SK-N-SH treated with all-trans-retinoic acid at 6 μM for 48 hours (cell line): ENCODE data around the gene TCF21.

Experiments
- ATAC-seq: fragments of 200-7000 bp; cut with Tn5 transposase; 3 replicates; pipeline ENCODE4 v1.9.1; 2020; ENCODE audit warnings: mild to moderate bottlenecking, moderate library complexity
- ARNTL ChIP-seq: fragments of 450-650 bp; formaldehyde crosslinking; IDR thresholded peaks from 2 replicates; pipeline ENCODE4 v1.5.0; 2020; ENCODE audit warnings: low read depth, mild to moderate bottlenecking, moderate library complexity, borderline replicate concordance
- BACH2 ChIP-seq: fragments of 250-450 bp; sonication (Bioruptor Pico); IDR thresholded peaks from 2 replicates; pipeline ENCODE4 v1.9.0; 2021; ENCODE audit warnings: mild to moderate bottlenecking, borderline replicate concordance
- CSDC2 ChIP-seq: fragments of 250-450 bp; sonication (Bioruptor Pico); IDR thresholded peaks from 2 replicates; pipeline ENCODE4 v1.5.0; 2020; ENCODE audit warnings: mild to moderate bottlenecking, moderate library complexity
- ESRRG ChIP-seq: fragments of 250-450 bp; sonication (Bioruptor Pico); IDR thresholded peaks from 2 replicates; pipeline ENCODE4 v1.6.1; 2021; ENCODE audit warnings: mild to moderate bottlenecking
- GLIS3 ChIP-seq: fragments of 250-450 bp; sonication (Bioruptor Pico); IDR thresholded peaks from 2 replicates; pipeline ENCODE4 v1.5.0; 2020; ENCODE audit warnings: mild to moderate bottlenecking, moderate library complexity
- ISL1 ChIP-seq: fragments of 250-450 bp; sonication (Bioruptor Pico); IDR thresholded peaks from 2 replicates; pipeline ENCODE4 v2.1.2; 2022; ENCODE audit warnings: mild to moderate bottlenecking, moderate library complexity
- PPARA ChIP-seq: fragments of 250-450 bp; sonication (Bioruptor Pico); IDR thresholded peaks from 2 replicates; pipeline ENCODE4 v1.5.0; 2020; ENCODE audit warnings: mild to moderate bottlenecking, borderline replicate concordance
- RARB ChIP-seq: fragments of 250-450 bp; sonication (Bioruptor Pico); IDR thresholded peaks from 2 replicates; pipeline ENCODE4 v1.8.0; 2021; ENCODE audit warnings: mild to moderate bottlenecking, moderate library complexity
- SNAI2 ChIP-seq: fragments of 250-450 bp; sonication (Bioruptor Pico); IDR thresholded peaks from 2 replicates; pipeline ENCODE4 v1.5.0; 2020; ENCODE audit warnings: mild to moderate bottlenecking, moderate library complexity
- TCF4 ChIP-seq: fragments of 250-450 bp; sonication (Bioruptor Pico); IDR thresholded peaks from 2 replicates; pipeline ENCODE4 v1.8.0; 2021; ENCODE audit warnings: mild to moderate bottlenecking, moderate library complexity, borderline replicate concordance
- TOX ChIP-seq: fragments of 250-450 bp; sonication (Bioruptor Pico); IDR thresholded peaks from 2 replicates; pipeline ENCODE4 v1.8.0; 2021; ENCODE audit warnings: mild to moderate bottlenecking, moderate library complexity, borderline replicate concordance
- ZC3H10 ChIP-seq: fragments of 250-450 bp; sonication (Bioruptor Pico); IDR thresholded peaks from 2 replicates; pipeline ENCODE4 v1.5.1; 2021; ENCODE audit warnings: mild to moderate bottlenecking, moderate library complexity
- ZFP3 ChIP-seq: fragments of 250-450 bp; sonication (Bioruptor Pico); IDR thresholded peaks from 2 replicates; pipeline ENCODE4 v1.5.0; 2020; ENCODE audit warnings: mild to moderate bottlenecking, moderate library complexity
- ZFP30 ChIP-seq: fragments of 450-650 bp; formaldehyde crosslinking; IDR thresholded peaks from 2 replicates; pipeline ENCODE4 v1.5.0; 2022; ENCODE audit warnings: mild to moderate bottlenecking, moderate library complexity
- ZNF565 ChIP-seq: fragments of 450-650 bp; formaldehyde crosslinking; conservative IDR thresholded peaks from 2 replicates; pipeline ENCODE4 v1.5.0; 2020; ENCODE audit warnings: low read depth, mild to moderate bottlenecking, moderate library complexity
- ZNF70 ChIP-seq: fragments of 450-650 bp; formaldehyde crosslinking; IDR thresholded peaks from 2 replicates; pipeline ENCODE4 v1.5.0; 2020; ENCODE audit warnings: mild to moderate bottlenecking, moderate library complexity
- TF ChIP-seq, protein P1 (sequence below): fragments of 250-450 bp; sonication (Bioruptor Pico); IDR thresholded peaks from 2 replicates; pipeline ENCODE4 v1.5.1; 2021; ENCODE audit warnings: mild to moderate bottlenecking, moderate library complexity
- TF ChIP-seq, protein P2 (sequence below): fragments of 250-450 bp; sonication (Bioruptor Pico); IDR thresholded peaks from 2 replicates; pipeline ENCODE4 v1.5.0; 2020; ENCODE audit warnings: mild to moderate bottlenecking, moderate library complexity
- TF ChIP-seq, protein P3 (sequence below): fragments of 250-450 bp; sonication (Bioruptor Pico); IDR thresholded peaks from 2 replicates; pipeline ENCODE4 v1.8.0; 2021; ENCODE audit warnings: low read depth, mild to moderate bottlenecking, moderate library complexity, borderline replicate concordance
- TF ChIP-seq, protein P4 (sequence below): fragments of 250-450 bp; sonication (Bioruptor Pico); IDR thresholded peaks from 2 replicates; pipeline ENCODE4 v1.5.1; 2020; ENCODE audit warnings: low read depth, mild to moderate bottlenecking, moderate library complexity
- TF ChIP-seq, protein P5 (sequence below): fragments of 250-450 bp; sonication (Bioruptor Pico); IDR thresholded peaks from 2 replicates; pipeline ENCODE4 v1.8.0; 2020; ENCODE audit warnings: mild to moderate bottlenecking, moderate library complexity, borderline replicate concordance

Gene TCF21

DNA sequence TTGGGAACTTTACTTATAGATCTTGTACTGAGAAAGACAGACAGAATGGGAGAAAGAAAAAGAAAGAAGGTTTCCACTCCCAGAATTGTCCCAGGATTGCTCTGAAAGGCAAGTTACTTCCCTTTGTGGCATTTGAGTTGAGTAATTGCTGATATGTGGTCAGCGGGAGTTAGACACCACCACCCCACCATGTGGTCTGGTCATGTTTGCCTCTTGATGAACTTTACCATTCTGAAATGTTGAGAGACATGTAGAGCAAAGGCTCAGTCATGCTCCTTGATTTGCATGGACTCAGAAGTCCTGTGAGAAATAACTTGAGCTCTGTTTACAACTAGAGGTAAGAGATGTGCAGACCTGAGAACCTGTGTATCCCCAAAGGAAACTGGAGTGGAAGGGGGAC lies 17.1 kb downstream of the TCF21 start:
- no peak for TF ChIP-seq CSDC2
- no peak for TF ChIP-seq ARNTL (CRISPR knock-in tag)
- no peak for TF ChIP-seq BACH2 (CRISPR knock-in tag)
- no peak for TF ChIP-seq GLIS3 (CRISPR knock-in tag)
- TF ChIP-seq, protein P1, sequence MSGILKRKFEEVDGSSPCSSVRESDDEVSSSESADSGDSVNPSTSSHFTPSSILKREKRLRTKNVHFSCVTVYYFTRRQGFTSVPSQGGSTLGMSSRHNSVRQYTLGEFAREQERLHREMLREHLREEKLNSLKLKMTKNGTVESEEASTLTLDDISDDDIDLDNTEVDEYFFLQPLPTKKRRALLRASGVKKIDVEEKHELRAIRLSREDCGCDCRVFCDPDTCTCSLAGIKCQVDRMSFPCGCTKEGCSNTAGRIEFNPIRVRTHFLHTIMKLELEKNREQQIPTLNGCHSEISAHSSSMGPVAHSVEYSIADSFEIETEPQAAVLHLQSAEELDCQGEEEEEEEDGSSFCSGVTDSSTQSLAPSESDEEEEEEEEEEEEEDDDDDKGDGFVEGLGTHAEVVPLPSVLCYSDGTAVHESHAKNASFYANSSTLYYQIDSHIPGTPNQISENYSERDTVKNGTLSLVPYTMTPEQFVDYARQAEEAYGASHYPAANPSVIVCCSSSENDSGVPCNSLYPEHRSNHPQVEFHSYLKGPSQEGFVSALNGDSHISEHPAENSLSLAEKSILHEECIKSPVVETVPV (CRISPR knock-in tag): no peak
- TF ChIP-seq, protein P2, sequence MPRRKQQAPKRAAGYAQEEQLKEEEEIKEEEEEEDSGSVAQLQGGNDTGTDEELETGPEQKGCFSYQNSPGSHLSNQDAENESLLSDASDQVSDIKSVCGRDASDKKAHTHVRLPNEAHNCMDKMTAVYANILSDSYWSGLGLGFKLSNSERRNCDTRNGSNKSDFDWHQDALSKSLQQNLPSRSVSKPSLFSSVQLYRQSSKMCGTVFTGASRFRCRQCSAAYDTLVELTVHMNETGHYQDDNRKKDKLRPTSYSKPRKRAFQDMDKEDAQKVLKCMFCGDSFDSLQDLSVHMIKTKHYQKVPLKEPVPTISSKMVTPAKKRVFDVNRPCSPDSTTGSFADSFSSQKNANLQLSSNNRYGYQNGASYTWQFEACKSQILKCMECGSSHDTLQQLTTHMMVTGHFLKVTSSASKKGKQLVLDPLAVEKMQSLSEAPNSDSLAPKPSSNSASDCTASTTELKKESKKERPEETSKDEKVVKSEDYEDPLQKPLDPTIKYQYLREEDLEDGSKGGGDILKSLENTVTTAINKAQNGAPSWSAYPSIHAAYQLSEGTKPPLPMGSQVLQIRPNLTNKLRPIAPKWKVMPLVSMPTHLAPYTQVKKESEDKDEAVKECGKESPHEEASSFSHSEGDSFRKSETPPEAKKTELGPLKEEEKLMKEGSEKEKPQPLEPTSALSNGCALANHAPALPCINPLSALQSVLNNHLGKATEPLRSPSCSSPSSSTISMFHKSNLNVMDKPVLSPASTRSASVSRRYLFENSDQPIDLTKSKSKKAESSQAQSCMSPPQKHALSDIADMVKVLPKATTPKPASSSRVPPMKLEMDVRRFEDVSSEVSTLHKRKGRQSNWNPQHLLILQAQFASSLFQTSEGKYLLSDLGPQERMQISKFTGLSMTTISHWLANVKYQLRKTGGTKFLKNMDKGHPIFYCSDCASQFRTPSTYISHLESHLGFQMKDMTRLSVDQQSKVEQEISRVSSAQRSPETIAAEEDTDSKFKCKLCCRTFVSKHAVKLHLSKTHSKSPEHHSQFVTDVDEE (CRISPR knock-in tag): no peak
- TF ChIP-seq, protein P3, sequence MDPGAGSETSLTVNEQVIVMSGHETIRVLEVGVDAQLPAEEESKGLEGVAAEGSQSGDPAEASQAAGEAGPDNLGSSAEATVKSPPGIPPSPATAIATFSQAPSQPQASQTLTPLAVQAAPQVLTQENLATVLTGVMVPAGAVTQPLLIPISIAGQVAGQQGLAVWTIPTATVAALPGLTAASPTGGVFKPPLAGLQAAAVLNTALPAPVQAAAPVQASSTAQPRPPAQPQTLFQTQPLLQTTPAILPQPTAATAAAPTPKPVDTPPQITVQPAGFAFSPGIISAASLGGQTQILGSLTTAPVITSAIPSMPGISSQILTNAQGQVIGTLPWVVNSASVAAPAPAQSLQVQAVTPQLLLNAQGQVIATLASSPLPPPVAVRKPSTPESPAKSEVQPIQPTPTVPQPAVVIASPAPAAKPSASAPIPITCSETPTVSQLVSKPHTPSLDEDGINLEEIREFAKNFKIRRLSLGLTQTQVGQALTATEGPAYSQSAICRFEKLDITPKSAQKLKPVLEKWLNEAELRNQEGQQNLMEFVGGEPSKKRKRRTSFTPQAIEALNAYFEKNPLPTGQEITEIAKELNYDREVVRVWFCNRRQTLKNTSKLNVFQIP (CRISPR knock-in tag): no peak
- no peak for TF ChIP-seq ISL1 (CRISPR knock-in tag)
- TF ChIP-seq ZNF70 (CRISPR knock-in tag): no peak
- no peak for TF ChIP-seq ZC3H10
- no peak for TF ChIP-seq ZNF565
- no peak for TF ChIP-seq RARB
- TF ChIP-seq, protein P4, sequence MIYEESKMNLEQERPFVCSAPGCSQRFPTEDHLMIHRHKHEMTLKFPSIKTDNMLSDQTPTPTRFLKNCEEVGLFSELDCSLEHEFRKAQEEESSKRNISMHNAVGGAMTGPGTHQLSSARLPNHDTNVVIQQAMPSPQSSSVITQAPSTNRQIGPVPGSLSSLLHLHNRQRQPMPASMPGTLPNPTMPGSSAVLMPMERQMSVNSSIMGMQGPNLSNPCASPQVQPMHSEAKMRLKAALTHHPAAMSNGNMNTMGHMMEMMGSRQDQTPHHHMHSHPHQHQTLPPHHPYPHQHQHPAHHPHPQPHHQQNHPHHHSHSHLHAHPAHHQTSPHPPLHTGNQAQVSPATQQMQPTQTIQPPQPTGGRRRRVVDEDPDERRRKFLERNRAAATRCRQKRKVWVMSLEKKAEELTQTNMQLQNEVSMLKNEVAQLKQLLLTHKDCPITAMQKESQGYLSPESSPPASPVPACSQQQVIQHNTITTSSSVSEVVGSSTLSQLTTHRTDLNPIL (CRISPR knock-in tag): no peak
- no peak for TF ChIP-seq ZFP30 (CRISPR knock-in tag)
- no peak for TF ChIP-seq SNAI2 (CRISPR knock-in tag)
- TF ChIP-seq, protein P5, sequence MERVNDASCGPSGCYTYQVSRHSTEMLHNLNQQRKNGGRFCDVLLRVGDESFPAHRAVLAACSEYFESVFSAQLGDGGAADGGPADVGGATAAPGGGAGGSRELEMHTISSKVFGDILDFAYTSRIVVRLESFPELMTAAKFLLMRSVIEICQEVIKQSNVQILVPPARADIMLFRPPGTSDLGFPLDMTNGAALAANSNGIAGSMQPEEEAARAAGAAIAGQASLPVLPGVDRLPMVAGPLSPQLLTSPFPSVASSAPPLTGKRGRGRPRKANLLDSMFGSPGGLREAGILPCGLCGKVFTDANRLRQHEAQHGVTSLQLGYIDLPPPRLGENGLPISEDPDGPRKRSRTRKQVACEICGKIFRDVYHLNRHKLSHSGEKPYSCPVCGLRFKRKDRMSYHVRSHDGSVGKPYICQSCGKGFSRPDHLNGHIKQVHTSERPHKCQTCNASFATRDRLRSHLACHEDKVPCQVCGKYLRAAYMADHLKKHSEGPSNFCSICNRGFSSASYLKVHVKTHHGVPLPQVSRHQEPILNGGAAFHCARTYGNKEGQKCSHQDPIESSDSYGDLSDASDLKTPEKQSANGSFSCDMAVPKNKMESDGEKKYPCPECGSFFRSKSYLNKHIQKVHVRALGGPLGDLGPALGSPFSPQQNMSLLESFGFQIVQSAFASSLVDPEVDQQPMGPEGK (CRISPR knock-in tag): no peak
- no peak for TF ChIP-seq ZFP3
- no peak for TF ChIP-seq ESRRG (CRISPR knock-in tag)
- TF ChIP-seq PPARA (CRISPR knock-in tag): no peak
- no peak for TF ChIP-seq TOX (CRISPR knock-in tag)
- no peak for ATAC-seq

DNA sequence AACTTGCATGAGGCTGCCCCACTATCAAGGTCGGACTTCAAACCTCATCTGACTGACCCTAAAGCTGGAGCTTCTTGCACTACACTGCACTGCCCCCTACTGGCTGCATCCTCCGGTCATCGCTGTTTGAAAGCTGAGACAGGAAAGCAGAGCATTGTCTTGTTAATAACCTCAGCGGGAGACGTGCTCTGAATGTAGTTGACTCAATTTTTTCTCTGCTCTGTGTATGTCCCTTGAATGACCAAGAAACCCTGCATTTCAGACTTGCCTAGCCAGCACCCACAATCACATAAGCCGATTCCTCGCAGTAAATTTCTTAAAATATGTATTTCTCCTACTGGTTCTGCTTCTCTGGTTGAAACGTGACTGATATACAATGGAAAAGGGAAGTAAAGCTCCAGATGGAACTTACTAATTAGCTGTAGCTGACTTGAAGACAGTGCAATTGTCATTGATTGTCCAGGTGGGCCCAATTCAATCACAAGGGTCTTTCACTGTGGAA lies 27.8 kb downstream of the TCF21 start:
- ATAC-seq: peak; percentile 88
- TF ChIP-seq ZC3H10 (no peak), ZNF70 (CRISPR knock-in tag) (no peak), ZNF565 (no peak), ESRRG (CRISPR knock-in tag) (no peak), BACH2 (CRISPR knock-in tag) (no peak), TOX (CRISPR knock-in tag) (no peak), TCF4 (no peak), ZFP3 (no peak), ARNTL (CRISPR knock-in tag) (no peak), CSDC2 (no peak)
- TF ChIP-seq, protein P2 (CRISPR knock-in tag): no peak
- TF ChIP-seq, protein P3 (CRISPR knock-in tag): no peak
